ENCODE results near the gene COX20. TPM values are rescaled to one million over a fixed set of nuclear protein-coding genes. Genes with fewer than 3 reads are reported as not detected.
A peak's percentile ranks its signal among the peaks of the same experiment; 100 is the strongest.

COX20 gene
- polyA plus RNA-seq, 1 donor (not counting 4 experiments of a cell fraction or from before 2014, with no cell fraction given), result 66.1 TPM

DNA sequence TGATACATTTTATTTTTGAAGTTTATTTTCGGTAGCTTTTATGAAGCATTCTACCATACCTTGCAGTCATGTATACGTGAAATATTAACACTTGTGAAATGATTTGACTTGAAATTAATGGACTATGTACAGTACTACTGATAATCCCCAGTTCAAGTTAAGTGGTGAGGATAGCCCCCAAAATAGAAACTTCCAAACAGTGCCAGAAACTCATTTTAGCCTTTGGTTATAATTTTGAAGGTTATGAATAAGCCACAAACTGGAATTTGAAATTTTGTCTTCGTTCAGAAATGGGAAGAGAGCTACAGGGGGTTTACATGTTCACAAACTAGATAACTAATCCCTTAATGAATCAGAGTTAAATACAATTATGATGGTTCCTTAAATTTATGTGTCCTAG lies 30.4 kb downstream of the COX20 start:
- DNase-seq (ENCODE audit: low read depth, low spot score) (no peak), FAIRE-seq (no peak)
- dilution Hi-C loops (cut with MboI; ENCODE audit: extremely low pct_ligation_motif_present, low sequenced_read_pairs), result no loop called here
- peaks cover 13% of the 10 kb centered on the region for H3K4me1 ChIP-seq (ENCODE audit: control insufficient read depth, extremely low read depth, insufficient read depth, low read length)
- no peak overlapping the region for H3K4me3 ChIP-seq (ENCODE audit: control insufficient read depth in 2 of 3, extremely low read depth in 1 of 3, insufficient read depth in 2 of 3, low read depth in 1 of 3, low read length in 3 of 3)
- TF ChIP-seq EZH2 (IDR thresholded peaks at IDR 0.05; ENCODE audit: low read length), result no peak
- no peaks in the 10 kb centered on the region for H3K9me1 ChIP-seq (ENCODE audit: control insufficient read depth, extremely low read depth, insufficient read depth, low read length)
- no peaks in the 10 kb centered on the region for H3K9me3 ChIP-seq (ENCODE audit: control insufficient read depth, low read depth, low read length)
- H3K4me2 ChIP-seq (ENCODE audit: control insufficient read depth, extremely low read depth, insufficient read depth, low read depth, low read length), result no peak overlapping the region
- H3K27ac ChIP-seq (ENCODE audit: control insufficient read depth, insufficient read depth, low read length), result no peak overlapping the region
- no peaks in the 10 kb centered on the region for H3K27me3 ChIP-seq (ENCODE audit: control insufficient read depth, extremely low read depth, insufficient read depth, low read length)
- H3K36me3 ChIP-seq (ENCODE audit: control insufficient read depth in 2 of 2, extremely low read depth in 1 of 2, insufficient read depth in 2 of 2, low read length in 2 of 2), result peaks cover under 1 to 11% of the 10 kb centered on the region in 2 experiments
- H4K20me1 ChIP-seq (ENCODE audit: control insufficient read depth, extremely low read depth, insufficient read depth, low read length), result peaks cover 17% of the 10 kb centered on the region
- peak overlapping the region; percentile 47 for H2AFZ ChIP-seq (ENCODE audit: control insufficient read depth, low read length)
- H3K9ac ChIP-seq (ENCODE audit: control insufficient read depth, extremely low read depth, insufficient read depth, low read length), result no peak overlapping the region
- peaks cover 30% of the 10 kb centered on the region for H3K79me2 ChIP-seq (ENCODE audit: control insufficient read depth, insufficient read depth, low read length)

DNA sequence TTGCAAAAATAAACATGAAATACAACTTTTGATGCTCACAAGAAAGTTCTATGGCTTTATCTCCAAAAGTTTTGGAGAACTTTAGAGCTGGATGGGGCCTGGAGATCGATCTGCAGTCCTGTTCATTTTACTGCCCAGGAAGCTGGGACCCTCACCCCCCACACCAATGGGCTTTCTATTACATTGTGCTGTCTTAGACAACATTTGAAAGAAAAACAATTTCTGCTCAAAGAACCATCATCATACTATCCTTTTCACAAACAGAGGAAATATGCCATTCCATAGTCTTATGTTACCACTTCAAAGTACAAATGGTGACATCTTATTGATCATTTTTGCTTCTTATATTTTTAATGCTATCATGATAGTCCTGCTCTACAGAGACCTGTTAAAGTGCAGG lies 30.9 kb downstream of the COX20 start:
- no peak for DNase-seq (ENCODE audit: low read depth, low spot score)
- Histone ChIP-seq H3K4me1 (ENCODE audit: control insufficient read depth, extremely low read depth, insufficient read depth, low read length) (peaks cover 9% of the 10 kb centered on the region), H2AFZ (ENCODE audit: control insufficient read depth, low read length) (no peak overlapping the region), H3K4me3 (ENCODE audit: control insufficient read depth in 2 of 3, extremely low read depth in 1 of 3, insufficient read depth in 2 of 3, low read depth in 1 of 3, low read length in 3 of 3) (no peak overlapping the region), H3K27ac (ENCODE audit: control insufficient read depth, insufficient read depth, low read length) (no peak overlapping the region), H3K27me3 (ENCODE audit: control insufficient read depth, extremely low read depth, insufficient read depth, low read length) (no peaks in the 10 kb centered on the region), H3K36me3 (ENCODE audit: control insufficient read depth in 2 of 2, extremely low read depth in 1 of 2, insufficient read depth in 2 of 2, low read length in 2 of 2) (peaks cover 0 to 10% of the 10 kb centered on the region in 2 experiments), H3K4me2 (ENCODE audit: control insufficient read depth, extremely low read depth, insufficient read depth, low read depth, low read length) (no peak overlapping the region), H3K9me1 (ENCODE audit: control insufficient read depth, extremely low read depth, insufficient read depth, low read length) (no peaks in the 10 kb centered on the region), H3K9me3 (ENCODE audit: control insufficient read depth, low read depth, low read length) (no peaks in the 10 kb centered on the region), H3K9ac (ENCODE audit: control insufficient read depth, extremely low read depth, insufficient read depth, low read length) (no peak overlapping the region), H3K79me2 (ENCODE audit: control insufficient read depth, insufficient read depth, low read length) (peaks cover 24% of the 10 kb centered on the region), H4K20me1 (ENCODE audit: control insufficient read depth, extremely low read depth, insufficient read depth, low read length) (peaks cover 13% of the 10 kb centered on the region)
- dilution Hi-C loops (cut with MboI; ENCODE audit: extremely low pct_ligation_motif_present, low sequenced_read_pairs), result no loop called here
- no peak for FAIRE-seq
- TF ChIP-seq EZH2 (IDR thresholded peaks at IDR 0.05; ENCODE audit: low read length), result no peak

GRCh38 chr1:244868484-244869363 lies 33.3 kb downstream of the COX20 start:
- Histone ChIP-seq H3K36me3 (ENCODE audit: control insufficient read depth in 2 of 2, extremely low read depth in 1 of 2, insufficient read depth in 2 of 2, low read length in 2 of 2) (no peaks in the 10 kb centered on the region), H3K9me1 (ENCODE audit: control insufficient read depth, extremely low read depth, insufficient read depth, low read length) (no peaks in the 10 kb centered on the region), H3K27ac (ENCODE audit: control insufficient read depth, insufficient read depth, low read length) (no peak overlapping the region), H4K20me1 (ENCODE audit: control insufficient read depth, extremely low read depth, insufficient read depth, low read length) (no peaks in the 10 kb centered on the region), H3K79me2 (ENCODE audit: control insufficient read depth, insufficient read depth, low read length) (peaks cover 5% of the 10 kb centered on the region), H3K9me3 (ENCODE audit: control insufficient read depth, low read depth, low read length) (no peaks in the 10 kb centered on the region), H2AFZ (ENCODE audit: control insufficient read depth, low read length) (no peak overlapping the region), H3K9ac (ENCODE audit: control insufficient read depth, extremely low read depth, insufficient read depth, low read length) (no peak overlapping the region), H3K4me3 (ENCODE audit: control insufficient read depth in 2 of 3, extremely low read depth in 1 of 3, insufficient read depth in 2 of 3, low read depth in 1 of 3, low read length in 3 of 3) (no peak overlapping the region), H3K4me2 (ENCODE audit: control insufficient read depth, extremely low read depth, insufficient read depth, low read depth, low read length) (no peak overlapping the region), H3K4me1 (ENCODE audit: control insufficient read depth, extremely low read depth, insufficient read depth, low read length) (peaks cover 5% of the 10 kb centered on the region), H3K27me3 (ENCODE audit: control insufficient read depth, extremely low read depth, insufficient read depth, low read length) (no peaks in the 10 kb centered on the region)
- TF ChIP-seq EZH2 (IDR thresholded peaks at IDR 0.05; ENCODE audit: low read length), result no peak
- TF ChIP-seq, protein P1, sequence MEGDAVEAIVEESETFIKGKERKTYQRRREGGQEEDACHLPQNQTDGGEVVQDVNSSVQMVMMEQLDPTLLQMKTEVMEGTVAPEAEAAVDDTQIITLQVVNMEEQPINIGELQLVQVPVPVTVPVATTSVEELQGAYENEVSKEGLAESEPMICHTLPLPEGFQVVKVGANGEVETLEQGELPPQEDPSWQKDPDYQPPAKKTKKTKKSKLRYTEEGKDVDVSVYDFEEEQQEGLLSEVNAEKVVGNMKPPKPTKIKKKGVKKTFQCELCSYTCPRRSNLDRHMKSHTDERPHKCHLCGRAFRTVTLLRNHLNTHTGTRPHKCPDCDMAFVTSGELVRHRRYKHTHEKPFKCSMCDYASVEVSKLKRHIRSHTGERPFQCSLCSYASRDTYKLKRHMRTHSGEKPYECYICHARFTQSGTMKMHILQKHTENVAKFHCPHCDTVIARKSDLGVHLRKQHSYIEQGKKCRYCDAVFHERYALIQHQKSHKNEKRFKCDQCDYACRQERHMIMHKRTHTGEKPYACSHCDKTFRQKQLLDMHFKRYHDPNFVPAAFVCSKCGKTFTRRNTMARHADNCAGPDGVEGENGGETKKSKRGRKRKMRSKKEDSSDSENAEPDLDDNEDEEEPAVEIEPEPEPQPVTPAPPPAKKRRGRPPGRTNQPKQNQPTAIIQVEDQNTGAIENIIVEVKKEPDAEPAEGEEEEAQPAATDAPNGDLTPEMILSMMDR (optimal IDR thresholded peaks at IDR 0.05 in 1 of 3, IDR thresholded peaks at IDR 0.05 in 1 of 3, conservative IDR thresholded peaks at IDR 0.05 in 1 of 3; ENCODE audit: extremely low read depth in 1 of 3, insufficient read depth in 2 of 3, low read length in 3 of 3), result no peak
- DNase-seq (ENCODE audit: low read depth, low spot score) (no peak), FAIRE-seq (no peak)
- dilution Hi-C loops (cut with MboI; ENCODE audit: extremely low pct_ligation_motif_present, low sequenced_read_pairs), result no loop called here

Measured in keratinocyte (primary cell).